ENCODE data around the gene PDK1.

DNA sequence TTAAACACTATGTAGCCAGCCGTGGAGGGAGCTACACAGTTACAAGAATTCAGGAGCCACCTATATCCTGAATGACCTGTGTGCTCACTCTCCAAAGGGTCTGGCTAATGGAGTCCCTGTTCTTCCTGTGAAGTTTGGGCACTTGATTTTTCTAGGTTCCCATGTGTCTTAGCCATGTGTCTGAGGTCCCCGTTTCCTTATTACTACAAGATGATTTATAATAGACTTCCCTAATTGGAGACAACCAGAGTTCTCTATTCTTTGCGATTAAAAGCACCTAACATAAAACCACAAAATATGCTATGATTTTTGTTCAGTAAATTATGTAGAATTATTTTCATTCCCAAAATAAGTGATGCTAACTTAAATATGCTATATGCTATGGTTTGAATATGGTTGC lies 83.4 kb downstream of the PDK1 start:
- TF ChIP-seq POLR2AphosphoS5 (IDR thresholded peaks at IDR 0.05) (no peak), POLR2A (IDR thresholded peaks at IDR 0.05) (no peak)
- TF ChIP-seq, protein P1, sequence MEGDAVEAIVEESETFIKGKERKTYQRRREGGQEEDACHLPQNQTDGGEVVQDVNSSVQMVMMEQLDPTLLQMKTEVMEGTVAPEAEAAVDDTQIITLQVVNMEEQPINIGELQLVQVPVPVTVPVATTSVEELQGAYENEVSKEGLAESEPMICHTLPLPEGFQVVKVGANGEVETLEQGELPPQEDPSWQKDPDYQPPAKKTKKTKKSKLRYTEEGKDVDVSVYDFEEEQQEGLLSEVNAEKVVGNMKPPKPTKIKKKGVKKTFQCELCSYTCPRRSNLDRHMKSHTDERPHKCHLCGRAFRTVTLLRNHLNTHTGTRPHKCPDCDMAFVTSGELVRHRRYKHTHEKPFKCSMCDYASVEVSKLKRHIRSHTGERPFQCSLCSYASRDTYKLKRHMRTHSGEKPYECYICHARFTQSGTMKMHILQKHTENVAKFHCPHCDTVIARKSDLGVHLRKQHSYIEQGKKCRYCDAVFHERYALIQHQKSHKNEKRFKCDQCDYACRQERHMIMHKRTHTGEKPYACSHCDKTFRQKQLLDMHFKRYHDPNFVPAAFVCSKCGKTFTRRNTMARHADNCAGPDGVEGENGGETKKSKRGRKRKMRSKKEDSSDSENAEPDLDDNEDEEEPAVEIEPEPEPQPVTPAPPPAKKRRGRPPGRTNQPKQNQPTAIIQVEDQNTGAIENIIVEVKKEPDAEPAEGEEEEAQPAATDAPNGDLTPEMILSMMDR (IDR thresholded peaks at IDR 0.05 in 8 of 11, conservative IDR thresholded peaks at IDR 0.05 in 3 of 11): no peak

All from spleen (tissue), 7 donors.